ENCODE data around the gene GATAD2B. TPM values are rescaled to one million over a fixed set of nuclear protein-coding genes. Genes with fewer than 3 reads are reported as not detected.
"Not testable (repeated sequence)": the region's sequence is repeated elsewhere in the genome, so short reads cannot be mapped to it uniquely, and the experiment has no call there.

The GATAD2B gene
- total RNA-seq, 1 experiment from 2014 or later, result 4.6 TPM

DNA sequence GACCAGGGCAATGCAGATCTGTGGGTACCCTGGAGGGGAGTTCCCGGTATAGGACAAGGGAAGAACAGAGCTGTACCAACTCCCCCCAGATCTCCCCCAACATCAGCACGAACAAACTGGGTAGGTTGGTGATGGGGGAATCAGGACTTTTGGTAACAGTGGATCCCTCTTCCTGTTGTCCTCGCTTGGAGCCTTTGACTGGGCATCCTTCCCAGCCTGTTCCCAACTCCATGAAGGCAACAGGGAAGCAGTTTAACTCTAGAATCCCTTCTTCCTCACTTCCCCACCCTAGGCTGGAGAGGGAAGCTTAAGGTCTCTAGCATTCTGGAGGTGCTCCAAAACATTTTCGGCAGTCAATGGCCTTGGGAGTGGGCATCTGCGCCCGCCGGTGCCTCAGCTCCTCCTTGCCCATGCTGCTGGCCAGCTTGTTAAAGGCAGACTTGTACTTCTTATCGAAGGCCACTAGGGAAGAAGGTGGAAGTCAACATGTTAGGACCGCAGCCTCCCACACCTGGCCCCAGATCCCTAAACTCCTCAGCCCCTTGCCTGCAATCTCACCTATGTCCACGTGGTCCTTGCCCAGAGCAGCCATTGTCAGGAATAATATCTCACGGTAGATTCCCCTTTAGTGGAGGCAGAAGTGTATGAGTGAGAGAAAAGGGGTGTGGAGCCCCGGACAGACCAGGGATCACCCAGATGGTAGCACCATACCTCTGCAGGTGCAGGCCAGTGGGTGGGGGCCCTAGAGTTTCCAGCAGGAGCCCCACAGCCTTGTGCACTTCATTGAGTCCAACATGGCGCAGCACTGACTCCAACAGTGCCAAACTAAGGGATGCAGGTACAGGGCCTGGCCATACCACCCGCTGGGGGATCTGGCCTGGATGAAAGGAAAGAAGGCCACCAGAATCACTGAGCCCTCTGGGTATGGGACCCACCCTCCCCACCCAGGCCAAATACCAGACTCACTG lies 7.5 kb upstream of the GATAD2B start:
- DNase-seq (ENCODE audit: low read depth in 1 of 2, low spot score in 2 of 2), result no peak
- Histone ChIP-seq H3K27ac (no peak overlapping the region), H3K27me3 (replicated peaks) (no peaks in the 10 kb centered on the region), H3K9me3 (replicated peaks) (no peaks in the 10 kb centered on the region), H3K36me3 (peaks cover 41% of the 10 kb centered on the region), H3K4me1 (replicated peaks) (peaks cover 9% of the 10 kb centered on the region), H3K4me3 (no peak overlapping the region)

DNA sequence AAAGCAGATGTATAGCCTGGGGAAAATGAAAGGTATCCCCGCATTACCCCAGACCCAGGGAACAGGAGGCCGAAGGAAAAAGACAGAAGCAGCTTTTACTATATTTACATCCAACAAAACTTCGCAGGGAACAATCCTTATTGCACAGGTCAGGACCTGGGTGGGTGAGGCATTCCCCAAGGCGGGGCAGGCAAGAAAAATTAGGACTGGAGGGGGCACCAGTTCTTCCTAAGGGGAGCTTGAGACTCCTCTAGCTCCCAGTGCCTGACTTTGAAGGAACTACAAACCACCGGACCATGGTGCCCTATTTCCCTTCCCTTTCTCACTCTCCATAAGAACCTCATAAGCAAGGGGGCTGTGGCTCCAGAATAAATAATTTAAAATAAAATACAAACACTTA lies 6.7 kb upstream of the GATAD2B start:
- no peak for DNase-seq (ENCODE audit: low read depth in 1 of 2, low spot score in 2 of 2)
- Histone ChIP-seq H3K36me3 (peaks cover 34% of the 10 kb centered on the region), H3K27me3 (replicated peaks) (no peaks in the 10 kb centered on the region), H3K9me3 (replicated peaks) (no peaks in the 10 kb centered on the region), H3K4me1 (replicated peaks) (peaks cover 9% of the 10 kb centered on the region), H3K27ac (no peak overlapping the region), H3K4me3 (no peak overlapping the region)

DNA sequence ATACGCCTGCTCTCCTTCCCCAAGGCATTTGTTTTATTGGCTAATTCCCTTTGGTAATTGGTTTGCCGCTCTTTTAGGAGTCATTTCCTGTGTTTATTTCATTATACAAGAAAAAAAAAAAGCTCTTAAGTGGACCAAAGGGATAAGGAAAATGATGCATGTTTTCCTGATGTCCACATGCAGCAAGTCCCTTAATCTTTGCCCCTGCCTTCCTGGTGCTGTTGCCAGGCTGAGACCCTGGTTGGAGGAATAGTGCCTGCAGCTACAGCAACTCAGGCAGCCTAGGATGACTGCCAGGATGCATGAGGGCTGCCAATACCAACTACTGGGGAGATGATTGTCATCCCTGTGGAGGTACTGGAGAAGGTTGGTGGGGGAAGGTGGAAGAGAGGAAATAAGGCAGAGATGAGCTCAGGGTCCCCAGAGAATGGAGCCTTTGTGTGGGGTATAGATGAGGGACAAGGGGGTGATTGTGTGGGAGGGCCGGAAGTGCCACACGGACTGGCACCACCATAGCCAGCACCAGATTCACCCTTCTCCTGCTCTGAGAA lies 6.1 kb upstream of the GATAD2B start:
- DNase-seq (ENCODE audit: low read depth in 1 of 2, low spot score in 2 of 2), result no peak
- Histone ChIP-seq H3K27ac (no peak overlapping the region), H3K4me3 (no peak overlapping the region), H3K27me3 (replicated peaks) (no peaks in the 10 kb centered on the region), H3K9me3 (replicated peaks) (no peaks in the 10 kb centered on the region), H3K4me1 (replicated peaks) (peaks cover 14% of the 10 kb centered on the region), H3K36me3 (peaks cover 28% of the 10 kb centered on the region)

DNA sequence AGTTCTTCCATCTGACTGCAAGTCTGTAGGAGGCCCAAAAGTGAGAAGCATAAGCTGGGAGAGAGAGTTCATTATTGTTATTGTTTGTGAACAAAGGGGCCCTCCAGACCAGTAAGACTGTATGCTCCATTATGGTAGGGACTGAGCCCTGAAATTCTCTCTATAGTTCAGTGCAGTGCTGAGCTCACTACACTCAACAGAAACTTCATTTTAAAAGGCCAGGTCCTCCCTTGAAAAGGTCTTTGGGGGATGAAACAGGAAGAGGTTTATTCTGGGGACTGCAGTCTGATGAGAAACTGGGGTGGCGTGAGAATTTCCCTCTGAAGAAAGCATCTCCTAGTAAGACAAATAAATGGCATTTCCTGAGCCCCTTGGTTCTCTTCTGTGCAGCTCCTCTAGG lies 5.5 kb upstream of the GATAD2B start:
- DNase-seq (ENCODE audit: low read depth in 1 of 2, low spot score in 2 of 2), result no peak
- Histone ChIP-seq H3K36me3 (peaks cover 24% of the 10 kb centered on the region), H3K4me1 (replicated peaks) (peaks cover 16% of the 10 kb centered on the region), H3K4me3 (no peak overlapping the region), H3K9me3 (replicated peaks) (no peaks in the 10 kb centered on the region), H3K27ac (no peak overlapping the region), H3K27me3 (replicated peaks) (no peaks in the 10 kb centered on the region)

DNA sequence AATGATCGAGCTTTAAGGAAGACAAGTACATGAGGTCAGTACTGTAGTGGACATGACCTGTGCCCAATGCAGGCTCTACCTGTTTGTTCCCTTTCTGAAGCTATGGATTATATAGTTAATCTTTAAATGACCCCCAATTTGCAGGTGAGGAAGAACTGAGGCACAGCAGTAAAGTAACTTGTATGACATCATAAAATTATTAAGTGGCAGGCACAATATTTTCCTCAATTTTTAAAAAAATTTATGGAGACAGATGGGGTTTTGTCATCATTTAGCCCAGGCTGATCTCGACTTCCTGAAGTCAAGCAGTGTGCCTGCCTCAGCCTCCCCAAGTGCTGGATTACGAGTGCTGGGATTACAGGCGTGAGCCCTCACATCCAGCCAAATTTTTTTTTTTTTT lies 3.6 kb upstream of the GATAD2B start:
- H3K27ac ChIP-seq, result no peak overlapping the region
- H3K4me1 ChIP-seq (replicated peaks), result peaks cover 19% of the 10 kb centered on the region
- peaks cover 9% of the 10 kb centered on the region for H3K36me3 ChIP-seq
- no peaks in the 10 kb centered on the region for H3K27me3 ChIP-seq (replicated peaks)
- H3K9me3 ChIP-seq (replicated peaks), result no peaks in the 10 kb centered on the region
- no peak for DNase-seq (ENCODE audit: low read depth in 1 of 2, low spot score in 2 of 2)
- no peak overlapping the region for H3K4me3 ChIP-seq

DNA sequence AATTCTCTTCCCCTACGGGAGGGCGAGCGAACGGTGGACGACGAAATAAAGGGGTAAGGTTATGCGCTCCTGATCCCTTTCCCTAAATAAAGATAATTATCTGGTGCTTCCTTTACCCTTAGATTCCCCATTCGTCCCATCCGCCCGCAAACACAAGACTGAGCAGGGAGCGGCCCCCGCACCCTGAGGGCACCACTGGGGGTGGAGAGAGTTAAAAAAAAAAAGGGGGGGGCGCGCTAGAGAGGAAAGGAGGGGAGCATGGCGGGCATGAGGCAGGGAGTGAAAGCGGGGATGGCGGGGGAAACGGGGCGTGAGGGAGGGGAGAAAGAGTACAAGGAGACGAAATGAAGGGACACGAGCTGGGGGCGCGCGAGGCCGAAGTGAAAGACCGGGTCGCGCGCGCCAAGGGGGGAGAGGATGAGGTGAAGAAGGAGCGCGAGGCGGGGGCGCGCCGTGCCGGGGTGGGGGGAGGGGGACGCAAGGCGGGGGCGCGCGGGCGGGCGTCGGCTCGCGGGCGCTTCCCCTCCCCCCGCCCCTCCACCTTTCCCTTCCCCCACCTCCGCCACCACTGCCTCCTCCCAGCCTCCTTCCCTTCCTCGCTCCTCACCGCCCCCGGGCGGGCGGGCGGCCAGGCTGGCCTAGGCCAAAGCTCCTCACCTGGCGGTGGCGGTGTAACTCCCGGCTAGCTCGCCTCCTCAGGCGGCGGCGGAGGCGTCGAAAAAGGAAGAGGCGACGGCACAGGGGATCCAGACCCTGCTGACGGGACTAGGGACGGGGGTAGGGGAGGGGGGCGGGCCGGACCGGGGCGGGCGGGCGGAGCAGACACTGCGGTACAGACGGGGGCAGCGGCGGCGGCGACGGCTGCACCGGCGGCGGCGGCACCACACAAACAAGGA lies 448 bp downstream of the GATAD2B start:
- DNase-seq (ENCODE audit: low read depth in 1 of 2, low spot score in 2 of 2), result peak; percentile 31 to 49
- Histone ChIP-seq H3K27me3 (replicated peaks) (no peaks in the 10 kb centered on the region), H3K4me3 (peak overlapping the region; percentile 48), H3K36me3 (peaks cover 4% of the 10 kb centered on the region), H3K9me3 (replicated peaks) (no peaks in the 10 kb centered on the region), H3K27ac (no peak overlapping the region), H3K4me1 (replicated peaks) (peaks cover 22% of the 10 kb centered on the region)

DNA sequence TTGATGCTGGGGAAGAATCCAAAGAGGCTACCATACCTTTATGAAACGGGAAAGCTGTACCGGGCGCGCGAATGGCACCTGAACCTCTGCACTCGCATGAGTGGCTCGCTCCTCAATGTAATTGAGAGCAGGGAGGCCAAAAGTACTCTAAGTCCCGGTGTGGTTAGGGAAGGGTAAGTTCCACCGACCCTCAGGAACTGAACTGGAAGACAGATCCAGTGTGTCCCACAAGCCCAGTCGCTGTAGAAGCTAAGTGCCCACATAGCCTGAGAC lies 1.0 kb downstream of the GATAD2B start:
- Histone ChIP-seq H3K4me1 (replicated peaks) (peaks cover 22% of the 10 kb centered on the region), H3K27ac (no peak overlapping the region), H3K4me3 (peak overlapping the region; percentile 48), H3K36me3 (peaks cover 4% of the 10 kb centered on the region), H3K27me3 (replicated peaks) (no peaks in the 10 kb centered on the region), H3K9me3 (replicated peaks) (no peaks in the 10 kb centered on the region)
- no peak for DNase-seq (ENCODE audit: low read depth in 1 of 2, low spot score in 2 of 2)

DNA sequence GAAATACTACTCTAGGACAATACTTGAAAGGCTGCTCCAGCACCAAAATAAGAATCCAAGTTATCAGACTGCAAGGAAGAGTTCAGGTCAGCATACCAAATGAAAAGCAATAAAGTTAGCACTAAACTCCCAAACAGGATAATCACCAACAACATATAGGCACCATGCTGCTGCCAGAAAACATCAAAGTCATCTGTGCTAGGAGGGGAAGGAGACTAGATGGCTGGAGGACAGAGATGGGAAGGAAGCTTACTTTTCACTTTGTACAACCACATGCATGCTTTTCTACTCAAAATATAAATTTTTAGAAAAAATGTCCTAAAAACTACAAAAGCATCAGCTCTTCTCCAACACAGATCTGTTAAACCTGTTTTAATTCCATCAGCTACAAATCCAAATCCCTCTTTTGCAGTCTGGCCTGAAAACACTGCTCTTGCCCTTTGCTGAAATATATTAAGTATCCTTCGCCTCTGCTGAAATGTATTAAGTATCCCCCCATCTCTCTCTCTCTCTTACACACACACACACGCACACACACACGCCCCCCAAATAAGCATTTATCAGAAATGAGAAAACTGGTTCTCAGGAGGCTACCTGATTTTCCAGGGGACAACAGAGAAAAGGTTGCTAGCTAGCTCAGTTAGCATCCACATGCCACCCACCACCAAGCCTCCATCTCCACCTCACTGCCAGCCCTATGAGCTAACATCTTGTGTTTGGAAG lies 1.5 kb downstream of the GATAD2B start:
- Histone ChIP-seq H3K27ac (no peak overlapping the region), H3K4me3 (peak overlapping the region; percentile 48), H3K4me1 (replicated peaks) (peaks cover 22% of the 10 kb centered on the region), H3K27me3 (replicated peaks) (no peaks in the 10 kb centered on the region), H3K36me3 (peaks cover 4% of the 10 kb centered on the region), H3K9me3 (replicated peaks) (no peaks in the 10 kb centered on the region)
- DNase-seq (ENCODE audit: low read depth in 1 of 2, low spot score in 2 of 2), result no peak

DNA sequence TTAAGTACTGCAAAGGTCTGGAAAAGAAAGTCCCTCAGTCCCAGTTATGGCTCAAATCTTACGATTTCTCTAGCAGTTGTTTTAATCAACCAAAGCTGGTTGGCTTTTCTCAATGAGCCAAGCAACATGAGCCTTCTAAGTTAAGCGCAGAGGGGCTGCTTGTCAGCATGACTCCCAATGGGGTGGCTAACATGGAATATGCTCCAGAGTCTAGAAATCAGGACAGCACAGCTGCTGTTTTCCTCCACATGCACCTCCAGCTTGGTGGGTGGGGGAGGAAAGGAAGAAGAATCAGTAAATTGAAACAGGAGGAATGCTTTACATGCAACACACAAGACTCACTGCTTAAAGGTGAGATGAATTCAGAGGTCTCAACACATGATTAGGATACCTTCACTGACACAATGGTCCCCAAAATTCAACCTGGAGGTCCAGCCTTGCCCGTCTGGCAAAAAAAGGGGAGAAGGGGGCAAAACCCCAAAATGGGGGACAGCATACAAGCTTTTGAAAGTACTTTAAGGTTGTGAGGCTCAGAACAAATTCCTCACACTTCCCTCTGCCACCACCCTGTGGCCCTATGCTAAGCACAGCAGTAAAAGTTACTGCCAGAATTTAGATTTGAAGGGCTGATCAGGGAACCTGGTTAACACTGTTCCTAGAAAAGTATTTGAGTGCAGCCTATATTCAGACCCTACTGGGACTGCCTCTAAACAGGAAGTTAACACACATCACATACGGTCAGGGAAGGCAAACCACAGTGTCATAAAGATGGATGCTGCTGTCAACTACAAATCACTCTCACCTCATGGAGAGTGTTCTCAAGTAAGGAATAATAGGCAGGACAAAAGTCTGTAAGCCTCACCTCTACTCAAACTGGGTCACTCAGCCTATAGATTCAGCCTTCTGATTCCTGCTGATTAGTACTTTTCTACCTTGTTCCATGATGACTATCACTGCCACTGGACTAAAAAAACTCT lies 2.6 kb downstream of the GATAD2B start:
- Histone ChIP-seq H3K4me1 (replicated peaks) (peaks cover 22% of the 10 kb centered on the region), H3K36me3 (peaks cover 4% of the 10 kb centered on the region), H3K27me3 (replicated peaks) (no peaks in the 10 kb centered on the region), H3K4me3 (no peak overlapping the region), H3K27ac (no peak overlapping the region), H3K9me3 (replicated peaks) (no peaks in the 10 kb centered on the region)
- no peak for DNase-seq (ENCODE audit: low read depth in 1 of 2, low spot score in 2 of 2)

DNA sequence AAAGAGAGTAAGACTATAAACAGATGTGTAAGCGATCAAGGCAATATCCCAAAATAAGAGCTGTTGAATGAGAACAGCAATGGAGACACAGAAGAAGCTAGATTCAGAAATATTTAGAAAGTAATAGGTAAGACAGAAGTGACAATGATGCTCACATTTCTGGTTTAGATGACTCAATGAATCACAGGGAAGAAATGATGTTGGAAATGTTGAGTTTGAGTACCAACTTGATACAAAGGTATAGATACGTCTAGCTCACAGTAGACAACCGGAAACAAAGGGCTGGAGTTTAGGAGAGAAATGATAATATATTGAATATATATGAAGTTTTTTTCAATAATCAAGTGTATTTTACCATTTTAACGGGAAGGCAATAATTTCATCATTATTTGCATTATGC lies 6.5 kb downstream of the GATAD2B start:
- Histone ChIP-seq H3K27ac (no peak overlapping the region), H3K4me1 (replicated peaks) (peaks cover 11% of the 10 kb centered on the region; the same call in 1 of the 2 replicates), H3K36me3 (peaks cover 4% of the 10 kb centered on the region), H3K9me3 (replicated peaks) (no peaks in the 10 kb centered on the region), H3K27me3 (replicated peaks) (no peaks in the 10 kb centered on the region), H3K4me3 (no peak overlapping the region)
- no peak for DNase-seq (ENCODE audit: low read depth in 1 of 2, low spot score in 2 of 2)

DNA sequence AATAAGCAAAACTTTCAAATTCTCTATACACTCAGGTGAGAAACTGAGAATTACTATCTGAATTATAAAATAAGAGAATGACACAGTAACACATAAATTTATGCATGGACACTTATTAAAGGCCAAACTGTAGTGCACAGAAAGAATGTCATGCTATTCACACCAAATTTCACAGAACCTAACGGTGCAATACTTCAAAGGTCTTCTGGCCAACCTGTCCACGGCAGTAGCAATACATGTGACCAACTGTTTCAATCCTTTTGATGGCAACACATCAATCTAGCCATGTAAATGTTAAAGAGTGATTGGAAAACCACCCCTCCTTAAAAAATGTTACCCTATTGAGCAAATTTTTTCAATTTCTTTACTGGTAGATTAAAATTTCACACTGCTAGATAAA lies 10.4 kb downstream of the GATAD2B start:
- Histone ChIP-seq H3K36me3 (peaks cover 3% of the 10 kb centered on the region), H3K27ac (no peak overlapping the region), H3K9me3 (replicated peaks) (no peaks in the 10 kb centered on the region; the same call in 1 of the 2 replicates), H3K4me3 (no peak overlapping the region), H3K27me3 (replicated peaks) (no peaks in the 10 kb centered on the region), H3K4me1 (replicated peaks) (no peaks in the 10 kb centered on the region)
- no peak for DNase-seq (ENCODE audit: low read depth in 1 of 2, low spot score in 2 of 2)

DNA sequence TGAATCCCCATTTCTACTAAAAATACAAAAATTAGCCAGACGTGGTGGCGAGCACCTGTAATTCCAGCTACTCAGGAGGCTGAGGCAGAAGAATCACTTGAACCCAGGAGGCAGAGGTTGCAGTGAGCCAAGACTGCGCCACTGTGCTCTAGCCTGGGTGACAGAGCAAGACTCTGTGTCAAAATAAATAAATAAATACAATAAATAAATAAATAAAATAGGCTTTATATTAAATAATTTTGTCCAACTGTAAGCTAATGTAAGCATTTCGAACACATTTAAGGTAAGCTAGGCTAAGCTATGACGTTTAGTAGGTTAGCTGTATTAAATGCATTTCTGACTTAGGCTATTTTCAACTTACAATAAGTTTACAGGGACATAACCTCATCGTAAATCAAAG lies 12.2 kb downstream of the GATAD2B start:
- not testable (repeated sequence) for DNase-seq (ENCODE audit: low read depth in 1 of 2, low spot score in 2 of 2); H3K27me3 ChIP-seq (replicated peaks); H3K9me3 ChIP-seq (replicated peaks)

More for the DNA sequence above, 12.2 kb downstream of the GATAD2B start:
- H3K4me3 ChIP-seq; H3K27ac ChIP-seq; H3K36me3 ChIP-seq; H3K4me1 ChIP-seq (replicated peaks): not testable (repeated sequence)

Data from SJSA1 (cell line).